SK-N-MC (cell line): Measurements from ENCODE around the gene NEXN.

Experiments used
- EZH2 ChIP-seq: fragments of 200-600 bp; sonication (generic); IDR thresholded peaks from one replicate; pipeline ENCODE4 v1.6.1; 2017; ENCODE audit warnings: antibody characterized with exemption
- FOXP2 ChIP-seq: optimal IDR thresholded peaks from 2 replicates; pipeline ENCODE3; 2011; ENCODE audit warnings: mild to moderate bottlenecking, moderate library complexity; ENCODE audit not compliant: insufficient read depth; ENCODE audit errors: extremely low read length, control extremely low read depth
- POLR2AphosphoS5 ChIP-seq: IDR thresholded peaks from 2 replicates; pipeline ENCODE4 v1.6.1; 2012; ENCODE audit warnings: mild to moderate bottlenecking, low read depth, low read length, borderline replicate concordance

DNA sequence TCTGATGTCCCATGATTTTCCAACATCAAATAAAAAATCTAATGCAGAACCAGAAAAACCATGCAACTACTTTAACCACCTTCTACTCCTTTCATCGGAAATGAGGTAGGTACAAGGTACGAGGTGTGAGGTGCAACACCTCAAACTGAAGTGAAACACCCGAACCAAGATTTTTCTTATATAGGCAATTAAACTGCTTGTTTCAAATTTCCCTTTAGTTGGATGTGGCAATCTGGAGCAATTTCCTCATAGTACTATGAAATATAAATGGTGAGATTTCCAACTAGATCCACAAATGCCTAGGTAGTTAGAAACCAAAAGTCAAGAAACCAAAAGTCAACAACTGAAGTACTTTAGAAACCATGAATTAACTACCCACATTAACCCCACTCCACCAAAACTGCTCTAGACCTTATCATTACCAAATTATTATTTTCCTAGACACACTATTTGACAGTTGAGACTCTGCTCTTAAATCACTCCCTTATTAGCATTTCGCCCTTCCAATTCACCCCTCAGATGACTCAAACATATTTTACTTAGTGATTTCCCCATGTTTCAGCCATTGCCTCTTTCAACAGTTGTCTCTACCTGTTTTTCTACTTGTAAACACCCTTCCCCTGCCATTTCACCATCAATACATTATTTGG, 52.6 kb downstream of the NEXN start:
- no peak for TF ChIP-seq EZH2
- no peak; the same call in 1 of the 2 replicates for TF ChIP-seq POLR2AphosphoS5
- no peak for TF ChIP-seq FOXP2
